Adrenal gland (tissue), 5 donors: ENCODE measurements around the gene PDK4.

Source experiments
- CTCF ChIP-seq, 6 experiments: fragments of 450-650 bp in 4 of 6; fragments of 200-600 bp in 2 of 6; sonication (generic) in 1 of 6; IDR thresholded peaks; 1 replicate in 5 of 6; 2 replicates in 1 of 6; pipeline versions ENCODE4 v1.5.1 to v1.8.0; 2016 to 2021; ENCODE audit warnings: antibody characterized with exemption in 6 of 6, mild to moderate bottlenecking in 2 of 6, moderate library complexity in 1 of 6
- POLR2A ChIP-seq, 2 donors: fragments of 450-650 bp; IDR thresholded peaks; one replicate each; pipeline ENCODE4 v1.6.1; 2017; ENCODE audit warnings: antibody characterized with exemption in 2 of 2, mild to moderate bottlenecking in 2 of 2, moderate library complexity in 1 of 2
- donor health status: DM: no; HTN: no; CAD: no.

GRCh38 chr7:95592570-95592969 is 3.7 kb downstream of the PDK4 start:
- TF ChIP-seq CTCF (IDR thresholded peaks at IDR 0.05) (no peak), POLR2A (IDR thresholded peaks at IDR 0.05) (peak in 1 of 2 donors; percentile 29)
